Suprapubic skin (tissue), 3 donors: Measurements from ENCODE around the gene ETV6.

Experiments
- EP300 ChIP-seq: sonication (generic); formaldehyde crosslinking; IDR thresholded peaks from one replicate; pipeline ENCODE4 v1.6.1; 2017; ENCODE audit warnings: antibody characterized with exemption
- TF ChIP-seq, protein P1 (sequence below), 2 donors: fragments of 200-600 bp in 1 of 2; fragments of 450-650 bp in 1 of 2; sonication (generic) in 1 of 2; IDR thresholded peaks; one replicate each; pipeline ENCODE4 v1.5.1; 2016 to 2019; ENCODE audit warnings: antibody characterized with exemption in 2 of 2, mild to moderate bottlenecking in 1 of 2, moderate library complexity in 1 of 2

DNA sequence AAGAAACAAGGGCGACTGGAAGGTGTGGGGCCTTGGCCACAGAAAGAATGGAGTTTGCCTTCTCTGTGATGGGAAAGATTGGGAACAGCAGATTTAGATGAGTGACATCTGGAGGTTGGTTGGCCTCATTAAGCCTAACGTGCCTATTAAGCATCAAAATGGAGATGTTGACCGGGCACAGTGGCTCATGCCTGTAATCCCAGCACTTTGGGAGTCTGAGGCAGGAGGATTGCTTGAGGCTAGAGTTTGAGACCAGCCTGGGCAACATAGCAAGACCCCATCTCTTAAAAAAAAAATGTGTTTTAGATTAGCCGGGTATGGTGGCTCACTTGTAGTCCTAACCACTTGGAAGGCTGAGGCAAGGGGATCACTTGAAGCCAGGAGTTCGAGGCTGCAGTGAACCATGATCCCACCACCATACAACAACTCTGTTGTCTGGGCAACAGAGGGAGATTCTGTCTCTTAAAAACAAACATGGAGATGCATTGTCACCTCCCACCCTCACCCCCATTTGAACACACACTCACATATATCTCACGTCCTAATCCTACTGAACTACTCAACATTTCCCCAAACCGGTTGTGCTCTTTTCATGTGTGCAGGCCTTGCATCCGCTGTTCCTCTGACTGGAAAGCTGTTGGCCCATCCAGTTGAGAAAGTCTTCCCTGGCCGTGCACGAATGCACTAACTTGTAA, 172.1 kb downstream of the ETV6 start:
- TF ChIP-seq EP300: no peak
- TF ChIP-seq, protein P1, sequence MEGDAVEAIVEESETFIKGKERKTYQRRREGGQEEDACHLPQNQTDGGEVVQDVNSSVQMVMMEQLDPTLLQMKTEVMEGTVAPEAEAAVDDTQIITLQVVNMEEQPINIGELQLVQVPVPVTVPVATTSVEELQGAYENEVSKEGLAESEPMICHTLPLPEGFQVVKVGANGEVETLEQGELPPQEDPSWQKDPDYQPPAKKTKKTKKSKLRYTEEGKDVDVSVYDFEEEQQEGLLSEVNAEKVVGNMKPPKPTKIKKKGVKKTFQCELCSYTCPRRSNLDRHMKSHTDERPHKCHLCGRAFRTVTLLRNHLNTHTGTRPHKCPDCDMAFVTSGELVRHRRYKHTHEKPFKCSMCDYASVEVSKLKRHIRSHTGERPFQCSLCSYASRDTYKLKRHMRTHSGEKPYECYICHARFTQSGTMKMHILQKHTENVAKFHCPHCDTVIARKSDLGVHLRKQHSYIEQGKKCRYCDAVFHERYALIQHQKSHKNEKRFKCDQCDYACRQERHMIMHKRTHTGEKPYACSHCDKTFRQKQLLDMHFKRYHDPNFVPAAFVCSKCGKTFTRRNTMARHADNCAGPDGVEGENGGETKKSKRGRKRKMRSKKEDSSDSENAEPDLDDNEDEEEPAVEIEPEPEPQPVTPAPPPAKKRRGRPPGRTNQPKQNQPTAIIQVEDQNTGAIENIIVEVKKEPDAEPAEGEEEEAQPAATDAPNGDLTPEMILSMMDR (IDR thresholded peaks at IDR 0.05): no peak
